Stimulated activated CD8-positive, alpha-beta memory T cell treated with anti-CD3 and anti-CD28 coated beads, Interleukin-15, amount 100 ng/mL, for 48 hours (primary cell): ENCODE data around the gene ATP1A3.

ENCODE experiments used
- DNase-seq, 2 donors: peaks; one replicate each; pipeline ENCODE4 v3.0.0-alpha.2; 2020; ENCODE audit warnings: low read depth in 2 of 2

The ATP1A3 gene

DNA sequence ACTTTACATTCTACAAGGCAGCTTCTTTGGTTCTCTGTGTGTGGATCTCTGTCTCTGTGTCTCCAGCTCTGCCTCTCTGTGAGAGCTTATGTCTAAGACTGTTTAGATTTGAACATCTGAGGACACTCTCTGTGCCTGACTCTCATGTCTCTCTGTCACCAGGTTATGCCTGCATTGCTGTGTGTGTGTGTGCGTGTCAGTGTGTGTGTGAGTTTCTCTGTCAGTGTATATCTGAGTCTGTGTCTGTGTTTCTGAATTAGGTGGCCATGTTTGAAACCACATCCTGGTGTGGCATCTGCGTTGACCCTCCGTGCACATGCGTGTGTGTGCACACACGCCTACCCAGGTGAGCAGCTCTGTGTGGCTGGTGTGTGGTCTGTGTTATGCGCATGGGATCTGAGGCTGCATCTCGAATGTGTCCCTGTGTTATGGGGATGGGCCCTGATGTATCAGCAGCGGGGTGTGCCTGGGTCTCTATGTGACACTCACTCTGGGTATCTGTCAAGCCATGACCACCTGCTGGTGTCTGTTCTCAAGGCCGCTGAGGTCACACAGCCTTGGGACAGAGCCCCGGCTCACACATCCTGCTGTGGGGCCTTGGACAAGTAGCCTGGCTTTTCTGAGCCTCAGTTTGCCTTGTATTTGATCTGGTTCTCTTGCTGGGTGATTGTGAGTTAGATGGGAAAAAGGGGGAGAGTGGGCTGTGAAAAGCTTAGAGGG lies 6.7 kb downstream of the ATP1A3 start:
- no peak for DNase-seq

DNA sequence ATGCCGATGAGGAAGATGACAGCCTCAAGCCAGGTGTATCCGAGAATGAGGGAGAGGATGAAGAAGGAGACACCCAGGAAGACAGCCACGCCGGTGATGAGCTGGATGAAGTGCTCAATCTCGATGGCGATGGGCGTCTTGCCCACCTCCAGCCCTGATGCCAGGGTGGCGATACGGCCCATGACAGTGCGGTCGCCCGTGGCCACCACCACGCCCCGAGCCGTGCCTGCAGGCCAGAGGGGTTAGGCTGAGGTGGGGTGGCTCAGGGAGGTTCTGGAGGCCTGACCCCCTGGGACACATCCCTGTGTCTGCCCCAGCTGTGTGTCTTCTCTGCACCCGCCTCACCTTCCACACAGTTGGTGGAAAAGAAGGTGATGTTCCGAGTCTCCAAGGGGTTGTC lies 9.1 kb downstream of the ATP1A3 start:
- DNase-seq: no peak

DNA sequence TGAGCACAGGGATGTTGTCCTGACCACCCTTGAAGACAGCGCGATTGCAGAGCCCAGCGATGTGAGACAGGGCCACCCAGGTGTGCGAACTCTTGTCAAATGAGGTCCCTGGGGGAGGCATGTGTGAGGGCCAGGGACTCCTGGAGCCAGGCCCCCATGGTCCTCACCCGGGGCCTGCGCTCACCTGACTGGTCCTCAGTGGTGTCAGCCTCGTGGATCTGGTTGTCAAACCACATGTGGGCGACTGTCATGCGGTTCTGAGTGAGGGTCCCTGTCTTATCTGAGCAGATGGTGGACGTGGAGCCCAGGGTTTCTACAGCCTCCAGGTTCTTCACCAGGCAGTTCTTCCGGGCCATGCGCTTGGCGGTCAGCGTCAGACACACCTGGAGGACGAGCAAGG lies 12.3 kb downstream of the ATP1A3 start:
- no peak for DNase-seq

DNA sequence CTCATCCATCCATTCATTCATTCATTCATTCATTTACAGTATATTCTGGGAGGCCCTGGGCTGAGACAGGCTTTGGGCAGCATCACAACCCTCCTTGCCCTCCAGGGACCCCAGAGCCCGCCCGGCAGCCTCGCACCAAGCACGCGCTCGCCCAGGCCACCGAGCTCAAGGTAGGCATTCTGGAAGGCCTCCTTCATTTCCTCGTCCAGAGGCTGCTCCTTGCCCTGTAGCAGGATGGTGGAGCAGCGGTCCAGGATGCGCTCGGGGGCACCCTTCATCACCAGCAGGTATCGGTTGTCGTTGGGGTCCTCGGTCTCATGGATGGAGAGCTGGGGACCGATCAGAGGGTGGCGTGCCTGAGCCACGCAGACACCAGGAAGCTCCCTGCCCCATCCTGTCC lies 15.6 kb downstream of the ATP1A3 start:
- DNase-seq: no peak

DNA sequence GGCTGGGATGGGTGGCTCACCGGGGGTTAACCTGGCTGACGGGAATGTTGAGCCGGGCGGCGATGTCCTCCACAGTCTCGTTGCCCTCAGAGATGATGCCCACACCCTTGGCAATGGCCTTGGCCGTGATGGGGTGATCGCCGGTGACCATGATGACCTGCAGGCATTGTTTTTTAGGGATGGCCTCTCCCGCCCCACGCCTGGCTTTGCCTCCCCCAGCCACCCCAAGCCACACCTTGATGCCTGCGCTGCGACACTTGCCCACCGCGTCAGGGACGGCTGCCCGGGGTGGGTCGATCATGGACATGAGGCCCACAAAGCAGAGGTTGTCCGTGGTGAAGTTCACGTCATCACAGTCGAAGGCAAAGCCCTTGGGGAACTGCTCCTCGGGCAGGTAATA lies 16.1 kb downstream of the ATP1A3 start:
- DNase-seq: no peak

DNA sequence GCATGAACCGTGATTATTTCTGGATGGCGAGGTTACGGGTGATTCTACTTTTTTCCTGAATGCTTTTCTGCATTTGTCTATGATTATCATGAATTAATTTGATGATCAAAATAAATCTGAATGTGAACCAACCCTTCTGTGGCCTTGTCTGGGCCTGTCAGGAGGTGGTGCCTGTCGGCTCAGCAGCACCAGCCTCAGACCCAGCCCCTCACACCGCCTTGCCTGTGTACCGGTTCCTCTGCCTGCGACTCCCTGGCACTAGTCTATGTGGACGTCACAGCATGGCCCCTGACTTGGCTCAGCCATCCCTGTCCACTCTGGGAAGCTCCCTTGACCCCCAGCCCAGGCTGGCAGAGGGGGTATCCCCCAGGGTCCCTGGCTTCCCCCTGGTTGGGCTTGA lies 19.4 kb downstream of the ATP1A3 start:
- DNase-seq: no peak

DNA sequence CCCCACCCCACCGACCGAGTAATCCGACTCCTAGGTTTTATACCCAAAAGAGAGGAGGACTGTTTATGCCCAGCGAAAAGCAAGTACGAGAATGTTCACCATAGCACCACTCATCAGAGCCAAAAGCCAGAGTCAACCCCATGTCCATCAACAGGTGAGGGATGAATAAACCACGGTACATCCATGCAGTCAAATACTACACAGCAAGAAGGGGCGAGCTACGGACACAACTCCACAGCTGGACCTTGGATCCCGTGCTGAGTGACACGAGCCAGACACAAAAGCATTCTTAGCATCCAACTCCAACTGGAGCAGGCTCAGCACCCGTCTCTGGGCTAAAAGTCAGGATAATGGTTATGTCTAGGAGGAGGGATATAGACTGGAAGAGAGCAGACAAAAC lies 22.7 kb downstream of the ATP1A3 start:
- DNase-seq: no peak

DNA sequence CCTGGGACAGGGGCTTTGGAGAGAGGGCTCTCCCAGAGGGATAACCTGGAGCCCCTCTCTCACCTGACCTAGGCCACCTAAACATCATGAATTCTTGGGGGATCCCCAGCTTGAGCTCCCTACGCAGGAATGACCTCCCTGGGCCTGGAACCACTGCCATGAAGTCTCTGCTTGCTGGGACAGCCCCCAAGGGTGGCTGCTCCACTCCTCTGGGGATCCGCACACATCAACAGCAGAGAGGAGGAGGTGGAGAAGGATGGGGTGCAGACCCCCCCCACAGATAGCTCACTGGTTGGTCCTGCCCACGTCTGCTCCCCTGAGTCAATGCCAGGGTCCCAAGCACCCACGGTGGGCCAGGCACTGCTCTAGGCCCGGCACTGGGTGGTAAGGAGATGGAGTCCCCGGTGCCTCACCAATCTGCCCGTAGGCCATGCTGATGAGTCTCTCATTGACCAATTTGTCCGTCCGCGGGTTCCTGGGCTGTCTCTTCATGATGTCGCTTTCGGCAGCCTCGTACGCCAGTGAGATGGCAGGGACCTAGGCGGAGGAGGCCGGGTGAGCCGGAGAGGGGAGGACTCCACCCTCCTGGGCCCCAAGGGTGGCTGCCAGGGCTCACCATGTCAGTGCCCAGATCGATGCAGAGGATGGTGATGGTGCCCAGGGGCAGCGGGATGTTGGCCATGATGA lies 24.1 kb downstream of the ATP1A3 start:
- DNase-seq: no peak

DNA sequence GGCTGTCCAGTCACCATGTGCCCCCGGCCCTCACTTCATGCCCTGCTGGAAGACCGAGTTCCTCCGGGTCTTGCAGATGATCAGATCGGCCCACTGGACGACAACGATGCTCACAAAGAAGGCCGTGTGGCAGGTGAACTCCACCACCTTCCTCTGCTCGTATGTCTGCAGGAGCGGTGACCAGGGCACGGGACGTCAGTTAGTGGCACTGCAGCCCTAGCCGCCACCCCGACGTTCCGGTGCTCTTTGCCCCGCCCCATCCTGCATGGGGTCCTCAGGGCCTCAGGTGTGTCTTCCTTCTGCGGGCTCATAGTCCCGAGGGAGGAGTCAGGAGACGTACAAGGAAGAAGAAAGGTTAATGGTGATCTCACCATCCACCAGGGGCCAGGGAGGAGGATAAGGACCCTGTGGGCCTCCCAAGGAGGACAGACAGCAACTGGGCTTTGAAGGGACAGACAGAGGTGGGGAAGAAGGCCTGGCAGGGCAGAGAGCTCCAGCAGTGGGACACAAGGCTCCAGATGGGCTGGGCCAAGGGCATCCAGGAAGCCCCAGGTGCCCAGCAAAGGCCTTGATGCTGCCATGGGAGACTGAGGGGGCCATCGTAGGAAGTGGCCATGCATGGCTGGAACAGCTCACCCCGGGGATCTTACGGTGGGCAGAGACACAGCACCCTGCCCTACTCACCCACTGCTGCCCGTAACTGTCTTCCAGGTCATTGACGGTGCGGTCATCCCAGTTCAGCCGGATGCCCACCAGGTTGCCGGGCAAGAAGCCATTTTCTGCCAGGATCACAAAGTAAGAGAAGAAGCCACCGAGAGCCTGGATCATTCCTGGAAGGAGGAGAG lies 25.1 kb downstream of the ATP1A3 start:
- no peak for DNase-seq

DNA sequence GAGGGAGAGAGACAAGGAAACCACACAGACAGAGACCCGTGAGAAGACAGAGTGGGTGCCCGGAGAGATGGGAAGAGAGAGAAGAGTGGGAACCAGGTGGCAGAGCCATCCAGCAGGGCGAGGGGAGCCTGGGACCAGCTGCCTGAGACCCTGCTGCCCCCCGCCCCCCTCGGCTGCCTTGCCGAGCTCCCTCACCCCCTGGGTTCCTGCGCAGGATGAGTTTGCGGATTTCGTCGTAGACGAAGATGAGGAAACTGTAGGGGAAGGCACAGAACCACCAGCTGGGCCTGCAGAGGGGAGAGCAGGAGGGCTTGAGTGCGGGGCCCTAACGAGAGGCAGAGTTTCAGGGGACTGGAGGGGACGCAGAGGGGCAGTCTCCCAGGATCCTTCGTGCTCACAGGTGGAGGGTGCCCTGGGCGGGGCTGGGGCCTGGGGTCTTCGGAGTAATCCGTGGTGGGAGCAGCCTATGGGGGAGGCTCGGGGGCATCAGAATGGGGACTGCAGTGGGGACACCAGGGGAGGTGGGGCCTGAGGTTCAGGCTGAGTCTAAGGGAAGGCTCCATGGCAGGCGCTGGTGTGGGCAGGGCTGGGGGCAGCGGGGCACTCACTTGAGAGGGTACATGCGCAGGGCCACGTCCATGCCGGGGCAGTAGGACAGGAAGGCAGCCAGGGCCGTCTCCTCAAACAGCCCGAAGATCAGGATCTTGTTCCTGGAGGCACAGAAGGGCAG lies 26.8 kb downstream of the ATP1A3 start:
- DNase-seq: no peak

DNA sequence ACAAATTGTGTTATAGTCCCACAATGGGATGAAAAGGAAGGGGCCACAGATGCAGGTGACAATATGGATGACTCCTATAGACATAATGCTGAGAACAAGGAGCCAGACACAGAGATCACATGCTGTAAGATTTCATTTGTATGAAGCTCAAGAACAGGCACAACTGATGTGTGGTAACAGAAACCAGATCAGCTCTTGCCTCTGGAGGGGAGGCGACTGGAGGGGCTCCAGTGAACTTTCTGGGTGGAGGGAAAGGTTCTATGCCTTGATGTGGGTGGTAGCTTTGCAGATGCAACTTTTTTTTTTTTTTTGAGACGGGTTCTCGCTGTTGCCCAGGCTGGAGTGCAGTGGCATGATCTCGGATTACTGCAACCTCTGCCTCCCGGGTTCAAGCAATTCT lies 28.9 kb downstream of the ATP1A3 start:
- no peak for DNase-seq

DNA sequence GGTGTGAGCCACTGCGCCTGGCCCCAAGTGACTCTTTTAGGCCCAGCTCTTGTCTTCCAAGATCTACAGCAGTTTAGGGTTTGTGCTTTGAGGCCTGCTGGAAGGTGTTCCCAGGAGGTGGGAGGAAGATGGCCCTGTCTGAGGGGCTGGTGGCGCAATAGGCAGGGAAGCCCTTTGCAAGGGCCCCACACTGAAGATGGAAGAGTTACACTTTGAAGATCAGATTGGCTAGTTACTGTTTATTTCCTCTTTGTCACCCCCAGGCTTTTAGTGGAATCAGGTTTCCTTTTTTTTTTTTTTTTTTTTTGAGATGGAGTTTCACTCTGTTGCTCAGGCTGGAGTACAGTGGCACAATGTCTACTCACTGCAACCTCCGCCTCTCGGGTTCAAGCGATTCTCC lies 33.1 kb downstream of the ATP1A3 start:
- no peak for DNase-seq

DNA sequence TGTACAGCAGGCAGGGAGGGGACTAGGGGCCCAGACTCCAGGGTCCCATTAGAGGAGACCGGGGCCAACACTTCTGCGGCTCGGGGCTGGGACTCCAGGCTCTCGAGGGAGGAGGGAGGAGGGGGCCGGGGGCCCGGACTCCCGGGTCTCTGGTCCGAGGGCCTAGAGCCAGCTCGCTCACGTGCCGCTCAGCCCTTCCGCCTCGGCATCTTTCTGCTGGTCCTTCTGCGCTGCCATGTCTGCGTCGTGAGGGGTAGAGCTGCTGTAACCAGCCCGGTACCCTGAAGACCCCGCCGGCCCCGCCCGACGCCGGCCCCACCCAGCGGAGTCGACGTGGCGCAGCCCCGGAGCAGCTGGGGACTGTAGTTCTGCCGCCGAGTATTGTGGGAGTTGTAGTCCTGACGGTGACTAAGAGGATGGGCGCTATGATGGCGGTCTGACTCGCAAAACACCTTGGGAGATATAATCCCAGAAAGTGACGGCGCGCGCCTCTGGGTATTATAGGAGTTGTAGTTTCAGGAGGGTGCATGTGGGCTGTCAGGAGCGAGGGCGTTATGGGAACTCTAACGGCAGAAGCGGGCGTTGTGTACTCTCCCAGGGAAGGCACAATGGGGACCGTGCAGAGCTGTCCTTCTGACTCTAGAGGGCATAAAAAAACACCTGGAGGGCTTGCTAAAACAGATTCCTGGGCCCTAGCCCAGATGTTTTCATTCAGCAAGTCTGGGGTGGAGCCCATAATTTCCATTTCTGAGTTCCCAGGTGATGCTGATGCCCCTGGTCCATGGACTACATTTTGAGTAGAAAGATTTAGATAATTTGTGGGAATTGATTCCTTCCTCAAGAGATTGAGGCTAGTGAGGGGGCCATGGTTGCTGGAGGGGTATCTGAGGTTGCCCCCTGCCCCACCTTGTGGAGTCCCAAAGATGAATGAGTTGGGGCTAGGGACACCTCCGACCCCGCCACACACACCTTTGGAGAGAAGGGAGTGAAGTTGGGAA lies 34.7 kb downstream of the ATP1A3 start, which contains the start of gene RABAC1:
RABAC1 (minus strand) TSS at position 266 of the 998 bp plus-strand sequence; CDS start at position 237, 29 bp downstream.
- peak; percentile 84 to 87 for DNase-seq

DNA sequence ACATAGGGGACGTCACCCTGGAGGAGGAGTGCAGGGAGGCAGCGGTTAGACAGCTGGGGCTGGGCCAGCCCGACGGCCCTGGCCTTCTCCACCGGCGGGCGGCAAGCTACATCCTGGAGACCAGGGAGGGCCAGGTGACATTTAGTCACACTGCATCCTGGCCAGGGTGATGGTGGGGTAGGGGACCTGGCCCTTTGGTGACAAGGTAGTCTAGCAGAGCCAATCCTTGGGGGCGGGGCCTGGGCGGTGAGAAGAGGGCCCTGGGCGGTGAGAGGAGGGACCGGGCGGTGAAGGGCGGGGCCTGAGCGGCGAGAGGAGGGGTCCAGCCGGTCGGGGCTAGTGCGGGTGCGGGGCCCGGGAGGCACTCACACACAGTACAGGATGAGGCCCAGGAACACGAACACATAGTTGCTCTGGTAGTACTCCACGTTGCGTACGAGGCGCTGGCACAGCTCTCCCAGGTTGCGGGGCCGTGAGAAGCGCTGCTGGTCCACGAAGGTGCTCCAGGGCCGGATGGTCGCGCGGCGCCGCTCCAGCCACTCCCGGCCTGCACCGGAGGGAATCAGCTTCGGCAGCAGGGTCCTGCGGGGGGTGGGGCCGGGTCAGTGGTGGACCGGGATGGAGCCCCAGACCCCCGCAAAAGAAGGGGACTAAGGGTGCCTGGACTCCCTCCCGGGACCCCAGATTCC lies 35.5 kb downstream of the ATP1A3 start:
- peak; percentile 63 to 78 for DNase-seq

DNA sequence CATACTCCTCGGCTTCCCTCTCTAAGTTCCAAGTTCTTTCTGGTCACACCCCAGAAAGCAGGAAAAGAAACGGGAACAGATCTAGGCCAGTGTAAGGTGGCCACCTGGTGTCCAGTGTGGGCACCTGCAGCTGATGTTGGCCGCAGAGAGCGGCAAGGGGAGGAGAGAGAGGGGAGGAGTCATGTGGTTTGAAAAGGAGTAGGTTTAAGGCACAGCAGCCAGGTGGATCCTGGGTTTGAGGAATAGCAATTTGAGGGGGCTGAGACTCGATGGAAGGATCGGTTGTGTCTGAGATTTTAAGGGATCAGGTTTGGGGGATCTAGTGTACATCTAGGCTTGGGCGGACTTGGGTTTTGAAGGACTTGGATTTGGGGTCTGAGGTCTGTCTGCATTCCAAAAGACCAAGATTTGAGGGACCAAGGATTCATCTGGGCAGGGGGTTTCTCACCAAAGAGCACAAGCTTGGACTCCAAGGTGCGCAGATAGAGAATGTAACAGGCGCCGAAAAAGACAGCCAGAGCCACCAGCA lies 36.1 kb downstream of the ATP1A3 start:
- DNase-seq: no peak

DNA sequence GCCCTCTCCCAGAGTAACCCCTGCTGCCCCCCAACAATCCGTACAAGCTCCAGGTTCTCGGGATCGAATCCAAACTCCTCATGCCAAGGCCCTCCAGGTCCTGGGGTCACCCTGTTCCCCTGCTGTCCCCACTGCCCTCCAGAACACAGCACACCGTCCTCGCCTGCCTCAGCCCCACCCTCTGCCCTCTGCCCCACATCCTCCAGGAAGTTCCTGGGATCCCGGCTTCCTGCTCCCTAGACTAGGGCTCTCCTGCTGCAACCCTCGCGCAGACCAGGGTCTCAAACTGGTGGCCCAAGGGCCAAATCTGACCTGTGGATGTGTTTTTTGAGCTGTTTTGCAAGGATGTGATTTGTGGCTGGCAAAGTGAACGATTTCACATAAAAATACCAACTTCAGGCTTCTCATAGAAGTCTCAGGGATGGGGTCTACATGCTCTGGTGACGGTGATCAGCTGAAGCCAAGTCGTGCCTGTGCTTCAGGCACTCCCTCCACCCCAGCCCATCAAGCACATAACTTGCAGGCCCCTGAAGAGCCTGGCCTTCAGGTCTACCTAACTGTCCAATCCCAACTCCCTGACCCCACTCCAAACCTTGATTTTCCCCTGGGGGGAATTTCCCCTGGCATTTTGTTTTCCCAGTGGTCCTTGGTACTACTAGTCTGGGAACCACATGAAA lies 36.7 kb downstream of the ATP1A3 start:
- DNase-seq: no peak

DNA sequence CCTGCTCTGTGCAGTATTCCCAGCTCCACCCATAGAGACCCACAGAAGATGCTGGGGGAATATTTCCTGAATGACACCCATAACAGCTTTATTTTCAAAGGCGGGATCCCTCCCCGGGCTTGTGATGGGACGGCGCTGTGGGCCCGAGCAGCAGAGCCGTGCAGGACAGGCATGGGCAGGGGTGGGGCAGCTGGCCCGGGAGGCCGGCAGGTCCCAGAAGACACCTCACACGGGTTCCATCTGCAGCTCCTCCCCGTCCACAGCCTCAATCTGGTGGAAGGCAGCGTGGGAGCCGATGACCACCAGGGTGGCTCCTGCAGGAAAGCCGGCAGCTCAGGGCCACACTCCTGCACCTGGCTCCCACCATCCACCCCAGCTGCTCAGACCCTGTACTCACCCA lies 37.4 kb downstream of the ATP1A3 start:
- no peak for DNase-seq

DNA sequence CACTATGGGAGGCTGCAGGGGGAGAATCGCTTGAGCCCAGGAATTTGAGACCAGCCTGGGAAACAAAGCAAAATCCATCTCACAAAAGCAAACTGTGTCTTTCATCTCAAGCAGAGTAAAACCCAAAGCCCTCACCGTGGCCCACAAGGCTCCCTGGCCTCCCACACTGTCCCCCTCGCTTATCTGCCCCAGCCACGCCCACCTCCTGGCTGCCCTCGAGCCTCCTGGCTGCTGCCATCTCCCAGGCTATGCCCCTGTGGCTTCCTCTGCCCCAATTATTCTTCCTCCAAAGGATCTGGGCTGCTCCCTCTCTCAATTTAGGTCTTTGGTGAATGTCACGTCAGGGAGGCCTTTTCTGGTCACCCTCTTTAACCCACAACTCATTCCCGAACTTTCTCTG lies 38.5 kb downstream of the ATP1A3 start:
- no peak for DNase-seq

DNA sequence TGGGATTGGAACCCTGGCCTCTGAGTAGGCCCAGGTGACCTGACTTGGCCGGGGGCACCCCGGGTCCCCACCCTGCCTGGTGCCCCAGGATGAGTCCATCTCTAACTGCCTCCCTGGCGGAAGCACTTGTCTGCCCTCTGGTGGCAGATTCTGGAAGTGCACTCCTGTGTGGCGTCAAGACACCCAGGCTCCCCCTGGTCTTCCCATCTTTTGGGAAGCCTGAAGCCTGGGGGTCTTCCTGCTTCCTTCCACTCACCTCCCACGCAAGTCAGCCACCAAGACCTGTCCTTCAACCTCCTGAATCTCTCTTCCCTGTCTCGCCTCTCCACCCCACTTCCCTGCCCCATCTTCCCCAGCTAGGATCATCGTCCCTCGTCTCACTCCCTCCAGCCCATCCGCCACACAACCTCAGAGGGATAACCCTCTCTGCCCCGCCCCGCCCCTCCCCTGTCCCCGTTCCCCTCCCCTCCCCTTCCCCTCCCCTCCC lies 42.3 kb downstream of the ATP1A3 start:
- peak; percentile 71 to 72 for DNase-seq
